ENCODE results near the gene KIF5A. TPM values are rescaled to one million over a fixed set of nuclear protein-coding genes. Genes with fewer than 3 reads are reported as not detected.
"Not testable (repeated sequence)": the region's sequence is repeated elsewhere in the genome, so short reads cannot be mapped to it uniquely, and the experiment has no call there.

Gene KIF5A
- total RNA-seq, 1 donor from 2014 or later = 0.14 TPM

GRCh38 chr12:57515934-57516541, 33.8 kb upstream of the KIF5A start:
- DNase-seq (no peak), ATAC-seq (no peak)
- peaks cover 71% of the 10 kb centered on the region for H3K36me3 ChIP-seq
- no peak overlapping the region for H3K4me3 ChIP-seq
- TF ChIP-seq CTCF (IDR thresholded peaks at IDR 0.05) = no peak
- peaks cover 29% of the 10 kb centered on the region for H3K4me1 ChIP-seq
- H3K27me3 ChIP-seq = no peaks in the 10 kb centered on the region
- intact Hi-C loops (cut with DNase I) = no loop called here
- no peaks in the 10 kb centered on the region for H3K9me3 ChIP-seq
- H3K27ac ChIP-seq = no peak overlapping the region

- DNase-seq (no peak), ATAC-seq (no peak)
- H3K9me3 ChIP-seq = no peaks in the 10 kb centered on the region
- peaks cover 35% of the 10 kb centered on the region for H3K4me1 ChIP-seq
- H3K27me3 ChIP-seq = no peaks in the 10 kb centered on the region
- intact Hi-C loops (cut with DNase I) = no loop called here
- TF ChIP-seq CTCF (IDR thresholded peaks at IDR 0.05) = no peak
- peaks cover 65% of the 10 kb centered on the region for H3K36me3 ChIP-seq
- no peak overlapping the region for H3K4me3 ChIP-seq
- H3K27ac ChIP-seq = peak overlapping the region; percentile 24
Measured at GRCh38 chr12:57516617-57517153, 33.2 kb upstream of the KIF5A start.

- no peak for ATAC-seq
- Histone ChIP-seq H3K27me3 (no peaks in the 10 kb centered on the region), H3K9me3 (no peaks in the 10 kb centered on the region), H3K4me1 (peaks cover 39% of the 10 kb centered on the region), H3K36me3 (peaks cover 60% of the 10 kb centered on the region), H3K27ac (peak overlapping the region; percentile 37), H3K4me3 (no peak overlapping the region)
- intact Hi-C loops (cut with DNase I) = no loop called here
- DNase-seq = no peak
- no peak for TF ChIP-seq CTCF (IDR thresholded peaks at IDR 0.05)
Measured at GRCh38 chr12:57517187-57517586, 32.7 kb upstream of the KIF5A start.

- Histone ChIP-seq H3K4me3 (peak overlapping the region; percentile 94), H3K36me3 (peaks cover 55% of the 10 kb centered on the region), H3K4me1 (peaks cover 39% of the 10 kb centered on the region), H3K27ac (peak overlapping the region; percentile 37)
- DNase-seq; ATAC-seq; intact Hi-C loops (cut with DNase I); H3K9me3 ChIP-seq; H3K27me3 ChIP-seq: not testable (repeated sequence)
Measured at GRCh38 chr12:57517718-57518117, 32.1 kb upstream of the KIF5A start.

- peaks cover 39% of the 10 kb centered on the region for H3K4me1 ChIP-seq
Measured at GRCh38 chr12:57518176-57518919, 31.5 kb upstream of the KIF5A start.

More at GRCh38 chr12:57518176-57518919, 31.5 kb upstream of the KIF5A start:
- peaks cover 48% of the 10 kb centered on the region for H3K36me3 ChIP-seq
- H3K27me3 ChIP-seq = no peaks in the 10 kb centered on the region
- intact Hi-C loops (cut with DNase I) = no loop called here
- peak overlapping the region; percentile 37 for H3K27ac ChIP-seq
- DNase-seq = no peak
- no peak for ATAC-seq
- H3K4me3 ChIP-seq = peak overlapping the region; percentile 94
- no peaks in the 10 kb centered on the region for H3K9me3 ChIP-seq
- no peak for TF ChIP-seq CTCF (IDR thresholded peaks at IDR 0.05)

All from upper lobe of right lung (tissue), 1 donor.